ENCODE measurements around the gene SNRPB.

The SNRPB gene

DNA sequence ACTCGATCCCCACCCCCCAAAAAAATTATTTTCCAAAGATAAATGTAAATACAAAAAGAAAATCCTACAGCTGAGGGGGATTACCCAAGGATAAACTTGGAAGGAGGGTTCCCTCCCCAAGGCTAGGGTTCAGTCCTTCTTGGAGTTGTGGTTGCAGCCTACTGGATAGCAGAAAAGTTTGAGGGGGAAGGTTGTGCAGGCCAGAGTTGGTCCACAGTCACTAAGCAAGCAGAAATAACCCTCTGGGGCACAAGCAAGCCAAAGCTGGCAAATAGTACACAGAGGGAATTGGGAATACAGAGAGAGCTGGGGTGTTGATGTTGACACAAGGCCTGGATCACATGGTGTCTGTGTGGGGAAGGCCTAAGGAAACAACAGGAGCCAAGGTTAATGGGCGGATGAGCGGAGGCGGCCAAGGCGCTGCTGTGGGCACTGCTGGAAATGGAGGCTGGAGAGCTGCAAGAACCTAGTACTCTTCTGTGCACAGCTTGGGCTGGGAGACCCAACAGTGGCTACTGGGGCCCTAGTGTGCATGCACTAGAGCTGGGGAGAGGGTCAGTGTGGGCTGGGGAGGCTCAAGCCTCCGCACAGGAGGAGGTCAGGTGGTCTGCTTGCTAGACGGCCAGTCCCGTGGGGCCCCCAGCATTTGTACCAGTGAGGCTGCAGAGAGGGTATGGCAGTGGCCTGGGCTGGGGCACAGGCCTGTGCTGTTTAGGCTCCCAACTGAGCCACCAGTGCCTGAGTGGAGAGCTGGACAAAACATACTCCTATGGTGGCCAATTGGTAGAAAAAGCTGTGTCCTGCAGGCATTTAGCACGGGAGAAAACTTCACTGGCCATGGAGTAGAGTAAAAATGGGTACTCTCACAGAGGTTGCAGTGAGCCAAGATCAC, 5.5 kb upstream of the SNRPB start:
- DNase-seq (ENCODE audit: low read depth), result no peak

DNA sequence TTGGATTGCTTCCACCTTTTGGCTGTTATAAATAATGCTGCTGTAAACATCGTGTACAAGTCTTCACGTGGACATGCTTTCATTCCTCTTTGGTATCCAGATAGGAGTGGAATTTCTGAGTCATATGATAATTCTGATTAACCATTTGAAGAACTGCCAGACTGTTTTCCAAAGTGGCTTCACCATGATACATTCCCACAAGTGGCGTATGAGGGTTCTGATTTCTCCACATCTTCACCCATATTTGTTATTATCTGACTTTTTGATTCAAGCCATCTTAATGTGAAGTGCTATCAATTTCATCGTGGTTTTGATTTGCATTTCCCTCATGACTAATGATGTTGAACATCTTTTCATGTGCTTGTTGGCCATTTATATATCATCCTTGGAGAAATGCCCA, 2.9 kb upstream of the SNRPB start:
- peak; percentile 67 for DNase-seq (ENCODE audit: low read depth)

DNA sequence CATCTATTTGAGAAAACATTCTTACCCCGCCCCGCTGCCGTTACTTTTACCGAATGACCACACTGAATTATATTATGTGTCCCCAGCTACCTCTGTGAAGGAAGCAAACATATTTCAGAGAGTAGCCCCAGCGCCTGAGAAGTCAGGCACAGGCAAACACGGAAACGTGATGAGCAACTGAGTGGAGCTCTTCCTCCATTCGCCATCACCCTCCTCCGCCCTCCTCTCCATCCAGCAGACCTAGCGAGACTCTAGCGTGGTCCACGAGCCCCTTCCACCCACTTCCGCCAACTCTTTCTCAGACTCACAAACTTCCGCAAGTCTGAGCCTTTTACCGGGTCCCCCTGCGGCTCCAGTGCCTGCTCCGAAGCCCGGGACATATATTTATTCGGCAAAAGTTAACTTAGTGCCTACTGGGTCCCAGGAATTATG, 582 bp downstream of the SNRPB start:
- no peak for DNase-seq (ENCODE audit: low read depth)

DNA sequence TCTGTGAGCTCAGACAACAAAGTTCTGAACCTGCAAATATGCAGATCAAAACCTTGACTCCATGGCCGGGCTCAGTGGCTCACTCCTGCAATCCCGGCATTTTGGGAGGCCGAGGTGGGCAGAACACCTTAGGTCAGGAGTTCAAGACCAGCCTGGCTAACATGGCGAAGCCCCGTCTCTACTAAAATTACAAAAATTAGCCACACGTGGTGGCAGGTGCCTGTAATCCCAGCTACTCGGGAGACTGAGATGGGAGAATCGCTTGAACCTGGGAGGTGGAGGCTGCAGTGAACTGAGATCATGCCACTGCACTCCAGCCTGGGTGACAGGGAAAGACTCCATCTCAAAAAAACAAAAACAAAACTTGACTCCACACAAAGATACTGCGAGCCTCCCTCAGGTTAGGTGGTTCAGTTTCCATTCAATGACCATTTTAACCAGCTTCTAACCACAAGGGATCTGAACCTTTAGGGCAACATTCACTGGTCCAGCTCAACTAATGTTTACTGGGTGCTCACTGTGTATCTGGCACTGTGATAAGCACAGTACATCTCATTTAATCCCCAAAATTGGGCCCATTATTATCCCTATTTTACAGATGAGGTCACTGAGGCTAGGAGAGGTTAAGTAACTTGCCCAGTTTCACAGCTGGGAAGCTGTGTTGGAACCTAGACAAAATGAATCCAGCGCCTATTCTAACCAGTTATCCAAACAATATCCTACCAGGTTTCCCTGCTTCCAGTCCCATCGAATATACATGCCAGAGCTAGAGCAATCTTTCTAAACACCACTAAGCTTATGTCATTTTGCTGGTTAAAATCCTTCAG, 1.8 kb downstream of the SNRPB start:
- DNase-seq (ENCODE audit: low read depth), result no peak

GRCh38 chr20:2467412-2467811, 3.2 kb downstream of the SNRPB start:
- no peak for DNase-seq (ENCODE audit: low read depth)

DNA sequence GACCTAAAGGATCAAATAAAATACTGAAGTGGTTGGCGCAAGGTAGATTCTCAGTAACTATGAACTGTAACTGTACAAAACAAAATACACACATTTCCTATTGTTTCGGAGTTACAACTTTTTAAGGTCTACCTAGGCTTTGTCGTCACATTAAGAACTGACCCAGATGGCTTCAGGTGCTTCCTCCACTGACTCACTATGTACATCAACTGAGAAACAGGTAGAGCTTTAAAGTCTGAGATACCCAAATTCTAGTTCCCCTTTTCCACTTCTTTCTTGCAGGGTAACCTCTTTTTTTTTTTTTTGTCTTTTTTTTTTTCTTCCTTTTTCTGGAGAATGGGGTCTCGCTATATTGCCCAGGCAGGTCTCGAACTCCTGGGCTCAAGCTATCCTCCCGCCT, 5.5 kb downstream of the SNRPB start:
- no peak for DNase-seq (ENCODE audit: low read depth)

GRCh38 chr20:2463616-2464365, 6.8 kb downstream of the SNRPB start:
- DNase-seq (ENCODE audit: low read depth), result no peak

DNA sequence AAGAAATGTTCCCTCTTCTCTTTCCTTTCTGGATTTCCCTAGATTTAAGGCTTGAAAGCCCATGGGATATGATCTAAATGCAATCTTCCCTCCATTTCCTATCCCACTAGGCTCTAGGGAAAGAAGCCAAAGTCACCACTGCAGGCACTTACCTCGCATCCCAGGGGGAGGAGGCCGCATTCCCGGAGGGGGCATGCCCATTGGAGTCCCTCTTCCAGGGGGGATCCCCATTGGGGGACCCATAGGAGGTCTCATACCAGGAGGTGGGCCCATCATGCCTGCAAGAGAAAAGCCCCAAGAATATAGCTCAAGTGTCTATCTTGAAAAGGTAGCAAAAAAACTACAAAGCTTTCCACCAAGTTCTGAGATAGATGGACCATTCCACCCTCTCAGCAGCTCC, 8.1 kb downstream of the SNRPB start:
- no peak for DNase-seq (ENCODE audit: low read depth)

DNA sequence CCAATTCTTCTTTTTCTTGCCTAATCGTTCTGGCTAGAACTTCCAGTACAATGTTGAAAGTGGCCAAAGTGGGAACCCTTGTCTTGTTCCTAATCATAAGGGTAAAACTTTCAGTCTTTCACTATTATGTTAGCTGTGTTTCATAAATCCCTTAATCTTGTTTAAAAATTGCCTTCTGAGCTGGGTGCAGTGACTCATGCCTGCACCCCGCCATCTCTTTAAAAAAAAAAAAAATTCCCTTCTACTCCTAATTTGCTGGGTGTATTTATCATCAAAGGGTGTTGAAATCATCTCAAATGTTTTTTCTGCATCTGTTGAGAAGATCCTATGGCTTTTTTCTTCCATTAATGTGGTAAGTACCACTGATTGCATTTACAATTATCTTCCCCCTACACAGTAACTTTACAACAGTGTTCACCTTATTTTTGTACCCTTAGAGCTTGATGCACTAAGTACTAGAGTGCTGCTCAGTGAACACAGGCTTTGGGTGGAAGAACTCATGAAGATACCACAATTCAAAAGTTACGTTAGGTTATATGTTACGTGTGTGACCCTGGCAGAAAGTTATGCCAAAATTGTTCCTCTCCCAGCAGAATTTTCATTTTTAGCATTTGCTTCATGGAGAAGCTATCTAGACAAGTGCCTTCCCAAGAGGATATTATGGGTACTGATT, 9.7 kb downstream of the SNRPB start:
- DNase-seq (ENCODE audit: low read depth), result no peak

GRCh38 chr20:2459981-2460751, 10.4 kb downstream of the SNRPB start:
- no peak for DNase-seq (ENCODE audit: low read depth)

- no peak for DNase-seq (ENCODE audit: low read depth)
Observed at GRCh38 chr20:2458919-2459499, 11.6 kb downstream of the SNRPB start.

DNA sequence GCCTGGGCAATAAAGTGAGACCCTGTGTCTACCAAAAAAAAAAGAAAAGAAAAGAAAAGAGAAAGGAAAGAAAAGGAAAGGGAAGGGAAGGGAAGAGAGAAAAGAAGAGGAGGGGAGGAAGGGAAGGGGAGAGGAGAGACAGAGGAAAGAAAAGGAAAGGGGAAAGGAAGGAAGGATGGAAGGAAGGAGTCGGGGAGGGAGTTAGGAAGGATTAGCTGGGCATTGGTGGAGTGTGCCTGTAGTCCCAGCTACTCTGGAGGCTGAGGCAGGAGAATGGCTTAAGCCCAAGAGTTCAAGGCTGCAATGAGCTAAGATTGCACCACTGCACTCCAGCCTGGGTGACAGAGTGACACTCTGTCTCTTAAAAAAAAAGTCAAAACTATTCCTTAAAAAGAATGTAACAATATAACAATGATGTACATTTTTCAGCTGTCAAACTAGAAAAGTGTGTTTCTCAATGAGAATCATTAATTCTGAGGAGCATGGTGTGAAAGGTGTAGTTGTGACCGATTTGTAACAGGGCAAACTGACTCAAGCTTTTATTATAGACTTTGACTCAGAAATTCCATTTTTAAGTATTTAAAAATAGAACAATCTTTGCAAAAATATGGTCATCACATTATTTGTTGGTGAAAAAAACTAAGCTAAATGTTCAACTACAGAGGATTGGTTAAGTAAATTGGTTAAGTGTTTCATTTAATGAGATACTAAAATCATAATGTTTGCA, 14.7 kb downstream of the SNRPB start:
- DNase-seq (ENCODE audit: low read depth), result no peak

- DNase-seq (ENCODE audit: low read depth), result no peak
Observed at GRCh38 chr20:2453792-2454191, 16.8 kb downstream of the SNRPB start.

DNA sequence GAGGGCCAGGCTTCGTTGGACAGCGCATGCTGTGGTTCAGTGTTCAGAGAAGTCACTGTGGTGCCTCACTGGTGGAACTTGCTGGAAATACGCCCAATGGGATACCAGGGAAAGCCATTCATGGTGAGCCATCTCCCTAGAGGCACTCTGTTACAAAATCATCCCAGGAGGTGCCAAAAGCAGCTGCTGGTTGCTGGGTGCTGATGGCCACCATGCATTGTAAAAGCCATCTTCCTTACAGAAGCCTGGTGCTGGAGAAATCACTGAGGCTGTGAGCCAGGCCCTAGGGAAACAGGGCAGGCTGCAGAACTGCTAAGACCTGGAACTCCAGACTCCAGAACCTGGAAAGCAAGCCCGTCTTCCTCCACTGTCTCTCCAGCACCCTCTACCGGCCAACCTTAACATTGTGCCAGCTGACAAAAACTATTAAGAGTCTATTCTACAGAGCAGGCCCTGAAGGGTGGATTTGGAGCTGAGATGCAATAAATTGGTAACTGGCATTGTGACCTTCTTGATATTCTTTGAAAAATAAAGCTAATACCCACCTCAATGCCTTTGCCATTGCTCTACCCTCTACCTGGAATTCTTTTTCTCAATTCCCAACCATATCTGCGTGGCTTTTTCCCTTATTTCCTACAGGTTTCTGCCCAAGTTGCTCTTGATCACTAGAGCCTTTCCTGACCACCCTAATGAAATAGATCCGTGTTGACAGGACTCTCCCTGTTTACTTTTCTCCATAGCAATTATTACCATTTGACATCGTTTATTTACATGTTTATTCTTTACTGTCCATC, 18.5 kb downstream of the SNRPB start:
- DNase-seq (ENCODE audit: low read depth), result peak; percentile 52

DNA sequence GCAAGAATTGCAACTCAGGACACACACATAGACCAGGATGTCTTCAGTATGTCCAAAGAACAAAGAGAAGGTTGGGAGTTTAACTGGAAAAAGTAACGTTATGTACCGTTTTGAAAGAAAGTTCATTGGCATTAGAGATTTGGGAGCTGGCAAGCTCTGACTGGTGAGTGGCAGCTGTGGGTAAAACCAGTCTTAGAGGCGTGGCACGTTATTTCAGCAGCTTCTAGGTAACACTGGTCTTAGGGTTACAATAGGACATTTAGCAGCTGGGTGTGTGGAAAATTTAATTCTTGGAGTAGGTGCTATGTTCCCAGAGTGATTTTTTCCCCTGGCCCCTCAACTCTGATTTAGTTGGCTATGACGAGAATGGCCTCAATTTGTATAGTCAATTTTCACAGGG, 19.2 kb downstream of the SNRPB start:
- no peak for DNase-seq (ENCODE audit: low read depth)

DNA sequence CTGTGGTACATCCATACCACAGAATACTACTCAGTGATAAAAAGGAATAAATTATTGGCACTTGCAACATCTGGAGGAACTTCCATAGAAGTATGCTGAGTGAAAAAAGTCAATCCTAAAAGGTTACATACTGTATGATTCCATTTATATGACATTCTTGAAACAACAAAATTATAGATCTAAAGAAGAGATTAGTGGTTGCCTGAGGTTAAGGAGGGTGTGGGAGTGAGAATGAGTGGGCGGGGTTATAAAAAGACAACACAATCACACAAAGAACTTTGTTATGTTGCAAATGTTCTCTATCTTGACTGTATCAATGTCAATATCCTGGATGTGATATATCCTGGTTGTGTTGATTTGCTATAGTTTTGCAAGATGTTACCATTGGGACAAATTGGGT, 21.2 kb downstream of the SNRPB start:
- DNase-seq (ENCODE audit: low read depth), result no peak

- DNase-seq (ENCODE audit: low read depth), result no peak
Observed at GRCh38 chr20:2446845-2447244, 23.7 kb downstream of the SNRPB start.

DNA sequence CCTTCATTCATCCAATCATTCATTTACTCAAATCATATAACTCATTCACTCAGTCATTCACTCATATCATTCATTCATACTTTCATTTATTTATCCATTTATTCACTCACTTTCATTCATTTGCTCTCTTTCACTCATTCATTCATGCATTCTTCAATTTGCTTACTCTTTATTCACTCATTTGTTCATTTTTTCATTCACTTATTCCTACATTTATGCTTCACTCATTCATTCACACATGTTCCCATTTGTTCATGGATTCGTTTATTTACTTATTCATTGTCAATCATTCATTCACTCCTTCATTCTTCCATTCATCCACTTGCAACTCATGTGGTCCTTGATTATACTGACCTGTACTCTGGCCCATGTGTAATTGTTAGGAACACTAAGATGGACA, 39.4 kb downstream of the SNRPB start:
- DNase-seq (ENCODE audit: low read depth), result no peak

DNA sequence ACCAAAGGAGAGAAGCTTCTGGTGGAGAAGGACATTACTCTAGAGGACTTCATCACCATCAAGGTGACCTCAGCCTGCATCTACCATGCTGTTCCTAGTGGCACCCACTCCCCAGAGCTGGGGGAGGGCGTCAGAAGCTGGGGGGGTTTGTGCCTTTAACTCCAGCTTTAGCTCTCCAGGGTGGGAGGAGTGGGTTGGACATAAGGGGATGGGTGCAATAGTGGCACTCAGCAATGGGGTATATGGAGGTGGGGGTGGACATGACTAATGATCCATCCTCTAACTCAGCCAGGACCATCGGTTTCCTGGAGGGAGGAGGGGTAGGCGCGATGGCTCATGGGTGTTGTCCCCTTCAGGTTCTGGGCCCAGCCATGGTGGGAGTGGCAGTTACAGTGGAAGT, 40.1 kb downstream of the SNRPB start:
- no peak for DNase-seq (ENCODE audit: low read depth)

Measured in GM04504 (cell line).